Stimulated activated effector memory CD8-positive, alpha-beta T cell treated with anti-CD3 and anti-CD28 coated beads, Interleukin-12 subunit alpha, Interleukin-12 subunit beta, amount 100 ng/mL, for 72 hours (primary cell): ENCODE results near the gene GALNT18.
A peak's percentile ranks its signal among the peaks of the same experiment; 100 is the strongest.

Experiments used
- ATAC-seq: fragments of 150-1000 bp; cut with Tn5 transposase; 2 replicates; pipeline ENCODE4 v1.10.0; 2021
- DNase-seq, 2 donors: peaks; one replicate each; pipeline ENCODE4 v3.0.0; 2021 to 2022; ENCODE audit warnings: low spot score in 2 of 2
- H3K27ac Mint-ChIP-seq: one replicate; pipeline ENCODE4 v1.8.0; 2022; ENCODE audit warnings: mild to moderate bottlenecking, mixed read lengths
- H3K36me3 Mint-ChIP-seq: one replicate; pipeline ENCODE4 v1.8.0; 2022; ENCODE audit warnings: mild to moderate bottlenecking, mixed read lengths
- H3K4me1 Mint-ChIP-seq: one replicate; pipeline ENCODE4 v1.8.0; 2022; ENCODE audit warnings: mixed read lengths
- H3K4me3 Mint-ChIP-seq: one replicate; pipeline ENCODE4 v1.8.0; 2022; ENCODE audit warnings: mild to moderate bottlenecking, mixed read lengths
- H3K9me3 Mint-ChIP-seq: one replicate; pipeline ENCODE4 v1.8.0; 2022; ENCODE audit warnings: mixed read lengths

The GALNT18 gene

DNA sequence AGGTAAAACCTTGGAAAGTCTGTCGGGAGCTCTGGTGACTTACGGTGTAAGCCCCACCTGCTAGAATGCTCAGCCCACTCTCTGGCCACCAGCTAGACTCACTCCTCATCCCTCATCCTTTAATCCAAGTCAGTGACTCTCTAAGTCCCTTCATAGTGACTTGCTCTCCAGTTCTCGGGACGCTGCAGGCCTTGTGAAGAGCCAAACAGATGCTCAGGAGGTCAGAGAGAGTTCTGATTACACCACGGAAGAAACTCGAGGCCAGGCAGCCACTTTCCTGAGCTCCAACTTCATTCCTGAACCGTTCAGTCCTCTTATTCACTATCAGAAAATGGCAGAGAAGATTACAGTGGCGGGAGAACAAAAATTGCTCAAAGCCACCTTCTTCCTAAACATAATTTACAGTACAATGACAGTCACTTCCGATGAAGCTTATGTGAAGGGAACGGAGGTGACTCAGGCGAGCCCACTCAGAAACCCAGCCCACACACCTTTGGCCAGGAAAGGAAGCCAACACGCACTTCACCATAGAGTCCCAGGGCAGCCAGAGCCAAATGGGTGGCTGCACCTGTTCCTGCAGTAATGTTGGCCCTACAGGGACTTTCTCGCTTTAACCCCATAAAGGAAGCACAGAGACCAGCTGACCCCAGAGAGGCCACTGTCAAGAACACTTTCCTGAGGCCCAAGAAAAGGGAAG, 100.4 kb downstream of the GALNT18 start:
- H3K36me3 Mint-ChIP-seq: no peaks in the 10 kb centered on the region
- no peaks in the 10 kb centered on the region for H3K9me3 Mint-ChIP-seq
- no peak overlapping the region for H3K4me3 Mint-ChIP-seq
- no peak for DNase-seq
- H3K4me1 Mint-ChIP-seq: no peaks in the 10 kb centered on the region
- H3K27ac Mint-ChIP-seq: no peak overlapping the region
- no peak for ATAC-seq

GRCh38 chr11:11520231-11521015, 101.4 kb downstream of the GALNT18 start:
- Mint-ChIP-seq H3K4me3 (no peak overlapping the region), H3K36me3 (no peaks in the 10 kb centered on the region), H3K9me3 (no peaks in the 10 kb centered on the region), H3K27ac (no peak overlapping the region), H3K4me1 (peaks cover 5% of the 10 kb centered on the region)
- DNase-seq (no peak), ATAC-seq (peak; percentile 22)

GRCh38 chr11:11519184-11519583, 102.6 kb downstream of the GALNT18 start:
- H3K9me3 Mint-ChIP-seq: no peaks in the 10 kb centered on the region
- no peak for DNase-seq
- H3K36me3 Mint-ChIP-seq: no peaks in the 10 kb centered on the region
- no peak for ATAC-seq
- no peak overlapping the region for H3K27ac Mint-ChIP-seq
- peaks cover 6% of the 10 kb centered on the region for H3K4me1 Mint-ChIP-seq
- H3K4me3 Mint-ChIP-seq: no peak overlapping the region

DNA sequence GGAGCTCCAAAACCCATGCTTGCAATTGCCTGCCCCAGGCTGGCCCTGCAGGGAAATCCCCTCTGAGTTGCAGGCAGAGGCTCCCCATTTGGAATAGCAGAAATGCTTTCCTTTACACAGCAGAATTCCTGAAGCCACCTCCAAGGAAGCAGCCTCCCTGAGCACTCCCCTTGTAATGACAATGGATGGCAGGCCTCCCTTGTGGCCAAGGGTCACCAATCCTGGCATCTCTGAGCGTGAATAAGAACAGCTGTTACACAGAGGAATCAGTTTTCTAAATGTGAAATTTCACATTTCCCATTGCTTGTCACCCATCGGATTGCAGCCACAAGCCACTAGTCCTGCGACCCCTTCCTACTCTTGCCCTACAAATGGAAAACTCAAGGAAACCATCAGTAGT, 107.6 kb downstream of the GALNT18 start:
- H3K36me3 Mint-ChIP-seq: no peaks in the 10 kb centered on the region
- ATAC-seq: no peak
- no peaks in the 10 kb centered on the region for H3K9me3 Mint-ChIP-seq
- H3K4me3 Mint-ChIP-seq: no peak overlapping the region
- H3K4me1 Mint-ChIP-seq: peaks cover 6% of the 10 kb centered on the region
- no peak overlapping the region for H3K27ac Mint-ChIP-seq
- no peak for DNase-seq

- H3K4me3 Mint-ChIP-seq: no peak overlapping the region
- ATAC-seq: no peak
- no peaks in the 10 kb centered on the region for H3K9me3 Mint-ChIP-seq
- no peaks in the 10 kb centered on the region for H3K36me3 Mint-ChIP-seq
- peaks cover 6% of the 10 kb centered on the region for H3K4me1 Mint-ChIP-seq
- DNase-seq: no peak
- H3K27ac Mint-ChIP-seq: no peak overlapping the region
Observed at GRCh38 chr11:11513422-11513821, 108.4 kb downstream of the GALNT18 start.

DNA sequence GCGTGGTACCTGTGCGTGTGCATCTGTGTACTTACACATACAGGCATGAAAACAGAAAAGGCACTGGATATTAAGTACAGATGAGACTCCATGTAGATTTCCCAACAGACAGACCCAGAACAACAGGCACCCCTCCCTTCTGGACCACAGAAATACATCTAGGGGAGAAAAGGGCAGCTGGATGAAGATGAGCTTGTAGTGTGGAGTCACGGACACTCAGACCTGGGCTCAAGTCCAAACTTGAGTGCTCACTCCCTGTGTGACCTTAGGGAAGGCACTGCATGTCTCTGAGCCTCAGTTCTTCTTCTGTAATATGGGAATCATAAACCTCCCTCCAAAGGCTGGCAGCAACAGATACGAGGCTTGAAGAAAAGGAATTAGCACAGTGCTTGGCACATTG, 108.9 kb downstream of the GALNT18 start:
- no peak for DNase-seq

GRCh38 chr11:11512502-11512901, 109.3 kb downstream of the GALNT18 start:
- no peak for DNase-seq
- no peaks in the 10 kb centered on the region for H3K36me3 Mint-ChIP-seq
- no peak for ATAC-seq
- no peaks in the 10 kb centered on the region for H3K9me3 Mint-ChIP-seq
- no peak overlapping the region for H3K27ac Mint-ChIP-seq
- H3K4me1 Mint-ChIP-seq: peaks cover 6% of the 10 kb centered on the region
- no peak overlapping the region for H3K4me3 Mint-ChIP-seq

More for the DNA sequence above, 108.9 kb downstream of the GALNT18 start:
- no peak overlapping the region for H3K27ac Mint-ChIP-seq
- peaks cover 6% of the 10 kb centered on the region for H3K4me1 Mint-ChIP-seq
- ATAC-seq: no peak
- no peak overlapping the region for H3K4me3 Mint-ChIP-seq
- H3K9me3 Mint-ChIP-seq: no peaks in the 10 kb centered on the region
- no peaks in the 10 kb centered on the region for H3K36me3 Mint-ChIP-seq

DNA sequence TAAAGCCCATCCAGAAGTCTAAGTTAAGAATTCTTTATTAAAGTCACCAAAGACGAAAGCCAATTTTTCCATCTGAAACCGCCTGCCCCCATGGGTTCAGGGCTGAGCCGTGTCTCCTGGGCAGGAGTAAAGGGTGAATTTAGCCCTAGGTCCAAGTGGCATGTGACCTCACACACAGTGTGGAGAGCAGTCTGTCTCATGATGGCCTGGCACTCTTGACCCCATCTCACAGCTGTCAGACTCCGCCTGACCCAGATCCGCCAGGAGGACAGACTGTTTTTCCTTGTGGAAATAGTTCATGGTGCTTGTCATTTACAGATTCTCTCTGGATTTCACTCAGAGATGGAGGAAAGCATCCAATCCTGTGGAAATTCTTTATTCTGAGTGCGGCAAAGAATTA, 109.7 kb downstream of the GALNT18 start:
- ATAC-seq: no peak
- Mint-ChIP-seq H3K4me3 (no peak overlapping the region), H3K27ac (no peak overlapping the region), H3K9me3 (no peaks in the 10 kb centered on the region), H3K4me1 (peaks cover 6% of the 10 kb centered on the region), H3K36me3 (no peaks in the 10 kb centered on the region)
- DNase-seq: no peak

DNA sequence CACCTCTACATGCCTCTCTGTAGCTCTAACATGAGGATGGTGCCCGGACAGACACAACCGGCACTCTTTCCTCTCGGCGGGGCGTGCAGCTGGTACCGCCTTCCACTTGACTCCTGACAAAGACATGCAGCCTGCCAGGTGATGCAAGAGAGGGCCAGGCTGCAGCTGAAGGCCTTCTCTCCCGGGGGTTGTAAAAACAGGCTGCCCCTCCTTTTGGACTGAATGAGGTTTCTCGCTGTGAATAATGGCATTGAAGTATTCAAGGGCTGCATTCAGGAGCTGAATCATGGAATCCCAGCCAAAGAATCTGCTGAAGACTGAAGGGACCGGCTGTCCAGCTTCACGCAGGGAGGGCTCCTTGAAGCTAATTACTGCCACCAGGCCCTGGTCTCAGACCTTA, 110.9 kb downstream of the GALNT18 start:
- Mint-ChIP-seq H3K36me3 (no peaks in the 10 kb centered on the region), H3K9me3 (no peaks in the 10 kb centered on the region), H3K4me1 (peaks cover 6% of the 10 kb centered on the region), H3K4me3 (no peak overlapping the region), H3K27ac (no peak overlapping the region)
- no peak for DNase-seq
- ATAC-seq: no peak

DNA sequence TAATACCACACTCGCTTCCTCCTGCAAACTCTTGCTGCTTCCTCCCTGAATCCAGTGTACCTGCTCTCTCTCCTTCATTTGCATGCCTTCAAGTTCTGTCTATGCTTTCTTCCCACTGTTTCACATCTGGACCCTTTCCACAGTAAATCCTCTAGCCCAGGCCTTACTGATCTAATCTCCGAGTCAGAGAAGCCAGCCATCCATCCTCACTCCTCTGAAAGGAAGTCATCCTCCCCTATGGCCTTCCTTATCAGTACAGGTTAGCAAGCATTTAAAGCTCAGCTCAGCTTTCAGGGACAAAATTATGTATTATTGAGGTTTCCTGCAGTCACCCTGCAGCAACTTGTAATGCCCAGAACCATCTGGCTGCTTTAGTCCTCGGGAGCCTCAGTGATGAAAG, 116.1 kb downstream of the GALNT18 start:
- Mint-ChIP-seq H3K9me3 (no peaks in the 10 kb centered on the region), H3K27ac (no peak overlapping the region), H3K4me1 (no peaks in the 10 kb centered on the region), H3K36me3 (no peaks in the 10 kb centered on the region), H3K4me3 (no peak overlapping the region)
- ATAC-seq (no peak), DNase-seq (no peak)

DNA sequence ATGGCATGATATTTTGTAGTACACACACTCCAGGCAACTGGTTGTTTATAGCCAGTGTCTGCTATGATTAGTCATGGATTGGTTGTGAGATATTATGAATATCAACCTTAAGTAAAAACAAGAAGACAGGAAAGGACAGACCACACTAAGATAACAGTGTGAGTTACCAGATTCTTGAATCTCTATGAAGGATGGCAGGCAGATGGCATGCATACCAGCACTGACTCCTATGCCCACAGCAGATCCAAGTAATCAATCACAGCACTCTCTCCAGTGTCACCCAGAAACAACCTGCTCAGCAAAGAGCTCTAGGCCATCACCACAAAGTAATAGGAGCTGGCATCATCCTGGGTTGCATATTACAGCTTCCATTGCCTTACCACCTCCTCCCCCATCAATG, 116.6 kb downstream of the GALNT18 start:
- ATAC-seq: no peak
- H3K4me1 Mint-ChIP-seq: no peaks in the 10 kb centered on the region
- no peaks in the 10 kb centered on the region for H3K36me3 Mint-ChIP-seq
- no peak overlapping the region for H3K4me3 Mint-ChIP-seq
- H3K9me3 Mint-ChIP-seq: no peaks in the 10 kb centered on the region
- no peak for DNase-seq
- no peak overlapping the region for H3K27ac Mint-ChIP-seq

GRCh38 chr11:11504071-11504470, 117.7 kb downstream of the GALNT18 start:
- ATAC-seq: no peak
- no peaks in the 10 kb centered on the region for H3K36me3 Mint-ChIP-seq
- no peak overlapping the region for H3K4me3 Mint-ChIP-seq
- no peaks in the 10 kb centered on the region for H3K9me3 Mint-ChIP-seq
- H3K27ac Mint-ChIP-seq: no peak overlapping the region
- no peaks in the 10 kb centered on the region for H3K4me1 Mint-ChIP-seq
- no peak for DNase-seq

DNA sequence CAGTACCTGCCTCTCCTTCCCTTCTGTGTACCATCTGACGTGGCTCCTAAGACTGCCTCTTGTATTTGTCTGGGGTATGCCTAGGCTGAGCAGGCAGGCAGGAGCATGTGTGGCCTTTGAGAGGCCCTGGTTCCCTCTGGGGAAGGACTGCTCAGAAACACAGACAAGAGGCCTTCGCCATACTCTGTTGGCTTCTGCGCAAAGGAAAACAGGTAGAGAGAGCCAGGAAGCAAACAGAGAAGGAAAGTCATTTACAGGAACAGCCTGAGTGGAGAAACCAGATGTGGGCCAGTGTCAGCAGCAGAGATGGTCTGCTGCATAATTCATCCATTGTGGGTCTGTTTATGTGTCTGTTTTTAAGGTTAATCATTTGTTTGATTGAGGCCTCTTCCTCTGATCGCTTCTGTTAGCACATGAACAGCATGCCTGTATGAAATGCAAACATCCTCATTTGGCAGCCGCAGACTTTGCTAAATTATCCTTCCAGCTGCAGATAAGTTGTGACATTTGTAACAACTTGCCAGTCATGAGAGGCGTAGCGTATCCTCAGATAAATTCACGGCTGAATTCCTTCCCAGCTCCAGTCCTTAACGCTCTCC, 119.4 kb downstream of the GALNT18 start:
- DNase-seq: no peak
- ATAC-seq: no peak
- Mint-ChIP-seq H3K4me1 (no peaks in the 10 kb centered on the region), H3K9me3 (no peaks in the 10 kb centered on the region), H3K36me3 (no peaks in the 10 kb centered on the region), H3K27ac (no peak overlapping the region), H3K4me3 (no peak overlapping the region)

GRCh38 chr11:11501546-11502262, 120.1 kb downstream of the GALNT18 start:
- no peaks in the 10 kb centered on the region for H3K36me3 Mint-ChIP-seq
- DNase-seq (no peak), ATAC-seq (no peak)
- no peak overlapping the region for H3K4me3 Mint-ChIP-seq
- no peaks in the 10 kb centered on the region for H3K9me3 Mint-ChIP-seq
- no peaks in the 10 kb centered on the region for H3K4me1 Mint-ChIP-seq
- no peak overlapping the region for H3K27ac Mint-ChIP-seq

DNA sequence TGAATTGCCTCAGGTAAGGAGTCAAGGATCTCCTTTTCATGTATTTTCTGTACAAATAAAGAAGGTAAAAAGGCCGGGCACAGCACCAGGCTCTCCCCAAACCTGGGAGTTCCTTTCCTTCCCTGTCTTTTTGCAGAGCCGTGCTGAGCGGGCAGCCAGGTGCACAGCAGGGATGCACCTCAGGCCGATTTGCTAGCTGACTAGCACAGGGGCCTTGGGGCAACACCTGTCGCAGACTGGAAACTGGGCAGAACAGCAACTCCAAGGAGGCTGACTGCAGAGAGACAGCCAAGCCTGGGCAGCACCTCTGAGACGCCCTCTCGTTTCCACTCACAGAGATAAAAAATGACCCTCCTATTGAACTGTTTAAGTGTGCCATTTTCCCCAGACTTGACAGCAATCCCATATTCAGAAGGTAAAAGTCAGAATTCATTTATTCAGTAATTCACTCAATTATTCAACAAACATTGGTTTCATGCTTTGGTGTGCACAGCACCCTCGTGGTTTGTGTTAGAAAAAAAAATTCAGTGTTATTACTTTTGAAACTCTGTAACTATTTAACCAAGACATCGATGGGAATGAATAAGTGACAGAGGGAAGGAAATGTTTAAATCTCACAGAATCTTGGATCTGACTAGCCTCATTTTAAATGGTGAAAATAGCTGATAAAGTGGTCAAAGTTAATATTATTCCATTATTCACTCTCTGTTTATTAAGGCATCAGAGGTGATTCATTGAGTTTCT, 120.9 kb downstream of the GALNT18 start:
- Mint-ChIP-seq H3K4me3 (no peak overlapping the region), H3K4me1 (no peaks in the 10 kb centered on the region), H3K9me3 (no peaks in the 10 kb centered on the region), H3K27ac (no peak overlapping the region), H3K36me3 (no peaks in the 10 kb centered on the region)
- DNase-seq (no peak), ATAC-seq (no peak)
